Smooth muscle cell (in vitro differentiated cells): ENCODE data around the gene CEP85. TPM values are rescaled to one million over a fixed set of nuclear protein-coding genes. Genes with fewer than 3 reads are reported as not detected.

Experiments
- DNase-seq: peaks from one replicate; lab custom pipeline; 2025; ENCODE audit not compliant: unreplicated experiment; lab: John Stamatoyannopoulos, UW
- H2AFZ ChIP-seq: fragments of 200-600 bp; sonication (generic); 2 replicates; pipeline ENCODE4 v1.6.0; 2016; ENCODE audit warnings: antibody characterized with exemption, low read depth, mild to moderate bottlenecking
- H3F3A ChIP-seq: fragments of 200-600 bp; sonication (generic); 2 replicates; pipeline ENCODE4 v1.6.0; 2017; ENCODE audit warnings: antibody characterized with exemption, low read depth
- H3K27ac ChIP-seq: fragments of 200-600 bp; sonication (generic); 2 replicates; pipeline ENCODE4 v1.5.1; 2016; ENCODE audit warnings: low read depth, mild to moderate bottlenecking
- H3K27me3 ChIP-seq: fragments of 200-600 bp; sonication (generic); 2 replicates; pipeline ENCODE4 v1.6.1; 2016; ENCODE audit warnings: low read depth, mild to moderate bottlenecking
- H3K36me3 ChIP-seq: fragments of 200-600 bp; sonication (generic); 2 replicates; pipeline ENCODE4 v1.5.1; 2016; ENCODE audit warnings: low read depth
- H3K4me1 ChIP-seq: fragments of 200-600 bp; sonication (generic); 2 replicates; pipeline ENCODE4 v1.5.1; 2016; ENCODE audit warnings: low read depth
- H3K4me2 ChIP-seq: fragments of 200-600 bp; sonication (generic); 2 replicates; pipeline ENCODE4 v1.6.0; 2016; ENCODE audit warnings: mild to moderate bottlenecking
- H3K4me3 ChIP-seq: fragments of 200-600 bp; sonication (generic); 2 replicates; pipeline ENCODE4 v1.5.1; 2016; ENCODE audit warnings: mild to moderate bottlenecking
- H3K79me2 ChIP-seq: fragments of 200-600 bp; sonication (generic); 2 replicates; pipeline ENCODE4 v1.6.0; 2016; ENCODE audit warnings: low read depth, mild to moderate bottlenecking
- H3K9ac ChIP-seq: fragments of 200-600 bp; sonication (generic); 2 replicates; pipeline ENCODE4 v1.6.0; 2016; ENCODE audit warnings: low read depth
- H3K9me3 ChIP-seq: fragments of 200-600 bp; sonication (generic); replicated peaks from 2 replicates; pipeline ENCODE4 v1.5.1; 2016; ENCODE audit warnings: low read depth
- H4K20me1 ChIP-seq: fragments of 200-600 bp; sonication (generic); 2 replicates; pipeline ENCODE4 v1.6.0; 2016; ENCODE audit warnings: low read depth
- WGBS: methylation state at CpG from one replicate; pipeline ENCODE4 v1.1.7; 2016; ENCODE audit warnings: low lambda C conversion rate; 5-methylcytosine and 5-hydroxymethylcytosine counted together
- polyA plus RNA-seq: library from polyadenylated mRNA; unstranded; fragments of >200 nt; fragmentation: Nextera tagmentation; extraction: Ambion mirVana; gene quantifications from 2 replicates; pipeline ENCODE4 v1.2.1, GENCODE V29; 2016
- total RNA-seq: library from RNA; depleted of rRNA; stranded (reverse); fragments of >200 nt; gene quantifications from 2 replicates; pipeline ENCODE4 v1.2.3, GENCODE V29; 2014
- TF ChIP-seq, protein P1 (sequence below): fragments of 200-600 bp; sonication (generic); IDR thresholded peaks from 2 replicates; pipeline ENCODE4 v1.5.1; 2017; ENCODE audit warnings: borderline replicate concordance, mild to moderate bottlenecking, antibody characterized with exemption; ENCODE audit not compliant: insufficient read depth, poor library complexity, severe bottlenecking

Gene CEP85
- total and polyA plus RNA-seq, 2 experiments from 2014 or later: 6.0 to 8.0 TPM

DNA sequence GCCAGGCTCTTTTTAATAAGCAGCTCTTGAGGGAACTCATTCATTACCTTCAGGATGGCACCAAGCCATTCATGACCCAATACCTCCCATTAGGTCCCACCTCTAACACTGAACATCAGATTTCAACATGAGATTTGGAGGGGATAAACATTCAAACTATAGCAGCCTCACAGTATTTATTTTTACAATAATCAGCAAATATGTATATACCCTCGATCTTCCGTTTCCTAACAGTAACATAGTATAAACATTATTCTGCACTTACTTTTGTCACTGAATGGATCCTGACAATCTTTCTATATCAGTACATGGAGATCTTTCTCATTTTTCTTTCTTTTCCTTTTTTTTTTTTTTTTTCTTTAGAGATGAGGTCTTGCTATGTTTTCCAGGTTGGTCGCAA, 38.2 kb upstream of the CEP85 start:
- 96% methylated on average over 3 of the region's 3 CpGs for WGBS
- no peaks in the 10 kb centered on the region for H3K27me3 ChIP-seq
- H3K9ac ChIP-seq: no peak overlapping the region
- H3F3A ChIP-seq: no peaks in the 10 kb centered on the region
- H3K79me2 ChIP-seq: no peaks in the 10 kb centered on the region
- H3K36me3 ChIP-seq: no peaks in the 10 kb centered on the region
- no peak for DNase-seq
- H3K27ac ChIP-seq: no peak overlapping the region
- TF ChIP-seq, protein P1, sequence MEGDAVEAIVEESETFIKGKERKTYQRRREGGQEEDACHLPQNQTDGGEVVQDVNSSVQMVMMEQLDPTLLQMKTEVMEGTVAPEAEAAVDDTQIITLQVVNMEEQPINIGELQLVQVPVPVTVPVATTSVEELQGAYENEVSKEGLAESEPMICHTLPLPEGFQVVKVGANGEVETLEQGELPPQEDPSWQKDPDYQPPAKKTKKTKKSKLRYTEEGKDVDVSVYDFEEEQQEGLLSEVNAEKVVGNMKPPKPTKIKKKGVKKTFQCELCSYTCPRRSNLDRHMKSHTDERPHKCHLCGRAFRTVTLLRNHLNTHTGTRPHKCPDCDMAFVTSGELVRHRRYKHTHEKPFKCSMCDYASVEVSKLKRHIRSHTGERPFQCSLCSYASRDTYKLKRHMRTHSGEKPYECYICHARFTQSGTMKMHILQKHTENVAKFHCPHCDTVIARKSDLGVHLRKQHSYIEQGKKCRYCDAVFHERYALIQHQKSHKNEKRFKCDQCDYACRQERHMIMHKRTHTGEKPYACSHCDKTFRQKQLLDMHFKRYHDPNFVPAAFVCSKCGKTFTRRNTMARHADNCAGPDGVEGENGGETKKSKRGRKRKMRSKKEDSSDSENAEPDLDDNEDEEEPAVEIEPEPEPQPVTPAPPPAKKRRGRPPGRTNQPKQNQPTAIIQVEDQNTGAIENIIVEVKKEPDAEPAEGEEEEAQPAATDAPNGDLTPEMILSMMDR: no peak
- H3K4me1 ChIP-seq: no peaks in the 10 kb centered on the region
- H3K9me3 ChIP-seq: no peaks in the 10 kb centered on the region
- no peak overlapping the region for H3K4me2 ChIP-seq
- no peak overlapping the region for H3K4me3 ChIP-seq
- no peak overlapping the region for H2AFZ ChIP-seq
- H4K20me1 ChIP-seq: no peaks in the 10 kb centered on the region

DNA sequence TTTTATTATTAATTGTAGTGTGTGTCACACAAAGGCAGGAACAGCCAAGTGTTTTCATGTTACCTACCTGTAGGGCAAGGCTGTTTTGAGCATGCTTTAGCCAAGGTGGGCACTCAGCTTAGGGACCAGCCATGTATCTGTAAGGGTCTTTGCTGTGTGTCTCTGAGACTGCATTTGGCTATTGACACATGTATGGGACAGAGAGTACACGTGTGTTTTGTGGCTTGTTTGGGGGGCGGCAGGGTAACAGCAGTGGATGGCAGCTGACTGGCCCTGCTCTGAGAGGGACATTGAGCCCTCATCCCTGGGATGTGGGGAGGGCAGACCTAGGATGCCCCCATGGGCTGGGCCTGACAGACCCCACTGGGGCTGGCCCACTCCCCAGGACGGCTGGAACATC, 36.7 kb upstream of the CEP85 start:
- H3K36me3 ChIP-seq: no peaks in the 10 kb centered on the region
- no peaks in the 10 kb centered on the region for H3K4me1 ChIP-seq

DNA sequence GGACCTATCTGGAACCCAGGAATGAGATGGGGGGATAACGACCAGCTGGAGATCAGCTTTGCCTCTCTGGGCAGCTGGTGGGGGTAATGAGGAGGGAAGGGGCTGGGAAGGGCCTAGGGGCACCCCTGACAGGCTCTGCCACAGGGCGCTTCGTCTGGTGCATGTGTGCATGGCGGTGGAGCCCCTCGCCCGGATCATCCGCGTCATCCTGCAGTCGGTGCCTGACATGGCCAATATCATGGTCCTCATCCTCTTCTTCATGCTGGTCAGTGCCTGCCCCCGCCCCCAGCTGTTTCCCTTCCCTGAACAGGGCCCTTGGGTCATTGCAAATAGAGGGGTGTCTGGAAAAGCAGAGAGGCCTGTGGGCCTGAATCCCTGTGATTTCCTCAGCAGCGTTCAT, 36.2 kb upstream of the CEP85 start:
- Histone ChIP-seq H2AFZ (no peak overlapping the region), H3K9ac (no peak overlapping the region), H3K36me3 (no peaks in the 10 kb centered on the region), H3K79me2 (no peaks in the 10 kb centered on the region), H3K27me3 (no peaks in the 10 kb centered on the region), H3K4me3 (no peak overlapping the region), H3K4me2 (no peak overlapping the region), H3K9me3 (no peaks in the 10 kb centered on the region), H3K4me1 (no peaks in the 10 kb centered on the region), H3K27ac (no peak overlapping the region), H4K20me1 (no peaks in the 10 kb centered on the region), H3F3A (no peaks in the 10 kb centered on the region)
- 83% methylated on average over 8 of the region's 11 CpGs for WGBS
- no peak for DNase-seq
- TF ChIP-seq, protein P1: no peak

More for the DNA sequence above, 36.7 kb upstream of the CEP85 start:
- Histone ChIP-seq H4K20me1 (no peaks in the 10 kb centered on the region), H3K4me2 (no peak overlapping the region), H3K79me2 (no peaks in the 10 kb centered on the region), H3F3A (no peaks in the 10 kb centered on the region), H3K27me3 (no peaks in the 10 kb centered on the region), H3K9me3 (no peaks in the 10 kb centered on the region), H3K9ac (no peak overlapping the region), H3K4me3 (no peak overlapping the region), H2AFZ (no peak overlapping the region), H3K27ac (no peak overlapping the region)
- WGBS: 94% methylated on average over 3 of the region's 3 CpGs
- DNase-seq: no peak
- TF ChIP-seq, protein P1: no peak

DNA sequence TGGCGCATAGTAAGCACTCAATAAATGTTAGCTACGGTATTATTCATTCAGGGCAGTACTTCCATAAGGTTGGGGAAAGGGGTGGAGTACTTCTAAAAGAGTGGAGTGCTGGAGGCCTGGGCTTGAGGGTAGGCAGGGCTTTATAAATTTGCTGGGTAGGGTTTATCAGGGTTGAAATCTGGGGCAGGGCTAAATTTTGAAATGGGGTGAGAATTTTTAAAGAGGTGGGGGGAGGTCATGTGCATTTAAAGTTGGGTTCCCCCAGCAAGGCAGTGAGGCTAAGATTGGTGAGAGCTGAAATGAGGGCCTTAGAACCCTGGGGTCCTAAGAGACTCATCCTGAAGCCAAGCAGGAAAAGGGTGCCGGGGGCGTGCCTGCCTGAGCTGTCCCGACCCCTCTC, 33.6 kb upstream of the CEP85 start:
- Histone ChIP-seq H3K27me3 (no peaks in the 10 kb centered on the region), H3K4me2 (no peak overlapping the region), H2AFZ (no peak overlapping the region), H3K9ac (no peak overlapping the region), H3K36me3 (no peaks in the 10 kb centered on the region), H3K27ac (no peak overlapping the region), H3F3A (no peaks in the 10 kb centered on the region), H3K79me2 (no peaks in the 10 kb centered on the region), H3K4me3 (no peak overlapping the region), H3K9me3 (no peaks in the 10 kb centered on the region), H4K20me1 (no peaks in the 10 kb centered on the region), H3K4me1 (no peaks in the 10 kb centered on the region)
- no peak for DNase-seq
- 88% methylated on average over 5 of the region's 5 CpGs for WGBS
- TF ChIP-seq, protein P1: no peak
